Neural cell (in vitro differentiated cells): Measurements from ENCODE around the gene TNNT2. TPM values are rescaled to one million over a fixed set of nuclear protein-coding genes. Genes with fewer than 3 reads are reported as not detected.

Experiments
- H2AFZ ChIP-seq: fragments of 200-600, 300-800 bp; sonication (generic), shearing (Covaris generic); 2 replicates; pipeline ENCODE4 v1.6.0; 2014; ENCODE audit warnings: low read depth, mild to moderate bottlenecking, antibody characterized with exemption, low read length, moderate library complexity
- H3F3A ChIP-seq: fragments of 200-600 bp; shearing (Covaris generic); 2 replicates; pipeline ENCODE4 v1.6.1; 2016; ENCODE audit warnings: mild to moderate bottlenecking, moderate library complexity, mixed read lengths, antibody characterized with exemption, low read length; ENCODE audit not compliant: insufficient read depth, poor library complexity, severe bottlenecking
- H3K27ac ChIP-seq: fragments of 200-600, 300-800 bp; sonication (generic), shearing (Covaris generic); 2 replicates; pipeline ENCODE4 v1.5.1; 2014; ENCODE audit warnings: mild to moderate bottlenecking, low read length, moderate library complexity
- H3K27me3 ChIP-seq: fragments of 300-800, 200-600 bp; sonication (generic), shearing (Covaris generic); 2 replicates; pipeline ENCODE4 v1.6.0; 2014; ENCODE audit warnings: mild to moderate bottlenecking, low read depth, low read length, moderate library complexity; ENCODE audit not compliant: insufficient read depth
- H3K36me3 ChIP-seq: fragments of 300-800, 200-600 bp; sonication (generic), shearing (Covaris generic); 2 replicates; pipeline ENCODE4 v1.5.1; 2014; ENCODE audit warnings: mild to moderate bottlenecking, antibody characterized with exemption, low read length, moderate library complexity; ENCODE audit not compliant: insufficient read depth
- H3K4me2 ChIP-seq: fragments of 300-800, 200-600 bp; sonication (generic), shearing (Covaris generic); 2 replicates; pipeline ENCODE4 v1.6.0; 2014; ENCODE audit warnings: mild to moderate bottlenecking, low read length
- H3K4me3 ChIP-seq: fragments of 300-800, 200-600 bp; sonication (generic), shearing (Covaris generic); 2 replicates; pipeline ENCODE4 v1.5.1; 2014; ENCODE audit warnings: mild to moderate bottlenecking, low read length, moderate library complexity
- H3K79me2 ChIP-seq: fragments of 200-600 bp; shearing (Covaris generic); replicated peaks from 2 replicates; pipeline ENCODE4 v1.6.0; 2014; ENCODE audit warnings: mild to moderate bottlenecking, low read length, moderate library complexity; ENCODE audit not compliant: insufficient read depth
- H3K9ac ChIP-seq: fragments of 300-800, 200-600 bp; sonication (generic), shearing (Covaris generic); 2 replicates; pipeline ENCODE4 v1.6.1; 2016; ENCODE audit warnings: mild to moderate bottlenecking, low read length, mixed read lengths
- H3K9me2 ChIP-seq: fragments of 200-600 bp; shearing (Covaris generic); 2 replicates; pipeline ENCODE4 v1.6.1; 2016; ENCODE audit warnings: mild to moderate bottlenecking, low read length, mixed read lengths; ENCODE audit not compliant: insufficient read depth
- H3K9me3 ChIP-seq: fragments of 200-600, 300-800 bp; sonication (generic), shearing (Covaris generic); 2 replicates; pipeline ENCODE4 v1.6.1; 2016; ENCODE audit warnings: mild to moderate bottlenecking, mixed run types, low read length, moderate library complexity, mixed read lengths
- H4K20me1 ChIP-seq: fragments of 200-600 bp; shearing (Covaris generic); 2 replicates; pipeline ENCODE4 v1.6.1; 2016; ENCODE audit warnings: mild to moderate bottlenecking, mixed run types; ENCODE audit not compliant: insufficient read depth
- CTCF ChIP-seq: fragments of 450-650 bp; IDR thresholded peaks from 2 replicates; pipeline ENCODE4 v1.5.1; 2014; ENCODE audit warnings: antibody characterized with exemption, mild to moderate bottlenecking, moderate library complexity; ENCODE audit not compliant: poor library complexity, severe bottlenecking
- EP300 ChIP-seq: fragments of 450-650 bp; conservative IDR thresholded peaks from 2 replicates; pipeline ENCODE4 v1.6.1; 2014; ENCODE audit warnings: antibody characterized with exemption, mild to moderate bottlenecking, moderate library complexity; ENCODE audit not compliant: poor library complexity, severe bottlenecking
- EZH2 ChIP-seq: fragments of 200-600, 300-800 bp; shearing (Covaris generic), sonication (generic); IDR thresholded peaks from 2 replicates; pipeline ENCODE4 v1.6.1; 2014; ENCODE audit warnings: antibody characterized with exemption, low read length, borderline replicate concordance, mild to moderate bottlenecking; ENCODE audit not compliant: insufficient read depth, poor library complexity, severe bottlenecking
- POLR2AphosphoS5 ChIP-seq: IDR thresholded peaks from 2 replicates; pipeline ENCODE4 v1.6.1; 2012
- RAD21 ChIP-seq: fragments of 450-650 bp; conservative IDR thresholded peaks from 2 replicates; pipeline ENCODE4 v1.6.1; 2014; ENCODE audit warnings: antibody characterized with exemption, mild to moderate bottlenecking, moderate library complexity
- SMC3 ChIP-seq: fragments of 450-650 bp; conservative IDR thresholded peaks from 2 replicates; pipeline ENCODE4 v1.6.1; 2014; ENCODE audit warnings: antibody characterized with exemption, mild to moderate bottlenecking, moderate library complexity; ENCODE audit not compliant: poor library complexity
- TAF1 ChIP-seq: IDR thresholded peaks from 2 replicates; pipeline ENCODE4 v1.6.1; 2012; ENCODE audit warnings: low read depth
- polyA plus RNA-seq: library from polyadenylated mRNA; depleted of rRNA; stranded (reverse); fragments of >200 nt; gene quantifications from 2 replicates; pipeline ENCODE4 v1.2.3, GENCODE V29; 2014
- TF ChIP-seq, protein P1 (sequence below): IDR thresholded peaks from 2 replicates; pipeline ENCODE4 v1.6.1; 2012; ENCODE audit warnings: borderline replicate concordance

The TNNT2 gene
- polyA plus RNA-seq, 1 donor from 2014 or later: not detected

DNA sequence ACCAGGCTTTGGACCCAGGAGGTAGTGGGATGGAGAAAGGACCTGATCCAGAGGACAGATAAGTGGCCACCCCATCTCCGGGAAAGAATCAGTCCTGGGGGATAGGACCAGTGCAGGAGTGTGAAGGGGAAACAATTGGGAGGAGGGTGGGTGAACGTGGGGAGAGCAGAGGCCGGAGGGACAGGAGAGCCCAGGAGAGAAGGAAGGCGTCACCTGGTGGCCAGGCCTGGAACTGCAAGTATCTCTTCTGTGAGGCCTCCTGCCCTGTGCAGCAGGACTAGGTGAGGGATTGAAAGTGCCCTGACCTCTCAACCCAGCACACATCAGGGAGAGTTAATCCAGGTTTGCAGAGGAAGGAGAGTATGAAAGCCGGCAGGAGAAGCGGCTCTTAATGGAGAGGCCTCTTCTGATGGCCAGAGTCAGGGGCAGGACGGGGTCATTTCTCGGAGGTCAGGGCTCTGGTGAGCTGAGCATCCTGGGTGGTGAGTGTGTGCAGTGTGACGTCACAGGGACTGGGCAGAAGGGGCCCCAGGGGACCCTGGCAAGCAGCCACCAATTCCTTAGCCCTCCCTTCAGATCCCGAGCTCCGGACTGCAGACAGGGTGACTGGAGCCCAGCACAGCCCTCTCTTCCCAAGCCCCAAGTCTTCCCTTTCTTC is 30.8 kb upstream of the TNNT2 start:
- no peak overlapping the region for H3K4me3 ChIP-seq
- H3F3A ChIP-seq: no peaks in the 10 kb centered on the region
- no peaks in the 10 kb centered on the region for H3K36me3 ChIP-seq
- no peaks in the 10 kb centered on the region for H3K79me2 ChIP-seq
- H3K27me3 ChIP-seq: no peaks in the 10 kb centered on the region
- H3K9me3 ChIP-seq: no peaks in the 10 kb centered on the region
- peak; percentile 70 for TF ChIP-seq CTCF
- TF ChIP-seq SMC3: peak; percentile 75
- TF ChIP-seq EZH2: no peak
- TF ChIP-seq RAD21: peak; percentile 56
- no peak overlapping the region for H3K9ac ChIP-seq
- no peak overlapping the region for H3K4me2 ChIP-seq
- H3K9me2 ChIP-seq: no peaks in the 10 kb centered on the region
- no peak overlapping the region for H3K27ac ChIP-seq
- H4K20me1 ChIP-seq: no peaks in the 10 kb centered on the region
- H2AFZ ChIP-seq: no peak overlapping the region

- Histone ChIP-seq H3K27me3 (peaks cover 1% of the 10 kb centered on the region), H3K36me3 (no peaks in the 10 kb centered on the region), H3F3A (no peaks in the 10 kb centered on the region), H3K4me3 (no peak overlapping the region), H3K4me2 (no peak overlapping the region), H3K9me2 (no peaks in the 10 kb centered on the region), H2AFZ (no peak overlapping the region), H3K79me2 (no peaks in the 10 kb centered on the region), H3K9ac (no peak overlapping the region), H3K9me3 (no peaks in the 10 kb centered on the region), H3K27ac (no peak overlapping the region), H4K20me1 (no peaks in the 10 kb centered on the region)
- TF ChIP-seq POLR2AphosphoS5 (no peak), SMC3 (no peak), EP300 (no peak), TAF1 (no peak)
- TF ChIP-seq, protein P1, sequence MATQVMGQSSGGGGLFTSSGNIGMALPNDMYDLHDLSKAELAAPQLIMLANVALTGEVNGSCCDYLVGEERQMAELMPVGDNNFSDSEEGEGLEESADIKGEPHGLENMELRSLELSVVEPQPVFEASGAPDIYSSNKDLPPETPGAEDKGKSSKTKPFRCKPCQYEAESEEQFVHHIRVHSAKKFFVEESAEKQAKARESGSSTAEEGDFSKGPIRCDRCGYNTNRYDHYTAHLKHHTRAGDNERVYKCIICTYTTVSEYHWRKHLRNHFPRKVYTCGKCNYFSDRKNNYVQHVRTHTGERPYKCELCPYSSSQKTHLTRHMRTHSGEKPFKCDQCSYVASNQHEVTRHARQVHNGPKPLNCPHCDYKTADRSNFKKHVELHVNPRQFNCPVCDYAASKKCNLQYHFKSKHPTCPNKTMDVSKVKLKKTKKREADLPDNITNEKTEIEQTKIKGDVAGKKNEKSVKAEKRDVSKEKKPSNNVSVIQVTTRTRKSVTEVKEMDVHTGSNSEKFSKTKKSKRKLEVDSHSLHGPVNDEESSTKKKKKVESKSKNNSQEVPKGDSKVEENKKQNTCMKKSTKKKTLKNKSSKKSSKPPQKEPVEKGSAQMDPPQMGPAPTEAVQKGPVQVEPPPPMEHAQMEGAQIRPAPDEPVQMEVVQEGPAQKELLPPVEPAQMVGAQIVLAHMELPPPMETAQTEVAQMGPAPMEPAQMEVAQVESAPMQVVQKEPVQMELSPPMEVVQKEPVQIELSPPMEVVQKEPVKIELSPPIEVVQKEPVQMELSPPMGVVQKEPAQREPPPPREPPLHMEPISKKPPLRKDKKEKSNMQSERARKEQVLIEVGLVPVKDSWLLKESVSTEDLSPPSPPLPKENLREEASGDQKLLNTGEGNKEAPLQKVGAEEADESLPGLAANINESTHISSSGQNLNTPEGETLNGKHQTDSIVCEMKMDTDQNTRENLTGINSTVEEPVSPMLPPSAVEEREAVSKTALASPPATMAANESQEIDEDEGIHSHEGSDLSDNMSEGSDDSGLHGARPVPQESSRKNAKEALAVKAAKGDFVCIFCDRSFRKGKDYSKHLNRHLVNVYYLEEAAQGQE: no peak
These were observed 29.4 kb upstream of the TNNT2 start for GRCh38 chr1:201406831-201407406.

DNA sequence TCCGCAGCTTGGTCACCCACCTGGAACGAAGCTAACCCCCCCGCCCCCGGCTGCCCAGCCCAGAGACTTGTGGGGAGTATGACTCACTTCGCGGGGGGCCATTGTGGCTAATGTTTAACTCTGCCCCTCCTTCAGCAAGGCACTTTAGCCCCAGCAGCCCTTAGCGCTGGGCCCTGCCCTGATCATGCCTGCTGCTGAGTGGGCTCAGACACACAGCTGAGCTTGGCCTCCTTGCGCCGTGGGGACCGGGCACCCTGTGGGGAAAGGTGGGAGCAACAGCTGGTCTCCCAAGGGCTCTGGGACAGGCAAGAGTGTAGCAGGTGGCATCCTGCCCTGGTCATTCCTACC is 28.0 kb upstream of the TNNT2 start:
- Histone ChIP-seq H4K20me1 (no peaks in the 10 kb centered on the region), H3K4me3 (no peak overlapping the region), H3K9me3 (no peaks in the 10 kb centered on the region)

More for the DNA sequence above, 28.0 kb upstream of the TNNT2 start:
- no peak overlapping the region for H2AFZ ChIP-seq
- H3K79me2 ChIP-seq: no peaks in the 10 kb centered on the region
- no peaks in the 10 kb centered on the region for H3K36me3 ChIP-seq
- TF ChIP-seq POLR2AphosphoS5 (no peak), RAD21 (no peak), TAF1 (no peak), SMC3 (no peak), CTCF (no peak), EZH2 (no peak)
- no peaks in the 10 kb centered on the region for H3K9me2 ChIP-seq
- H3F3A ChIP-seq: no peaks in the 10 kb centered on the region
- no peak overlapping the region for H3K27ac ChIP-seq
- H3K27me3 ChIP-seq: peaks cover 16% of the 10 kb centered on the region
- no peak overlapping the region for H3K4me2 ChIP-seq
- H3K9ac ChIP-seq: no peak overlapping the region
